Measurements from ENCODE around the gene CTSF.
A peak's percentile ranks its signal among the peaks of the same experiment; 100 is the strongest.
"Not testable (repeated sequence)": the region's sequence is repeated elsewhere in the genome, so short reads cannot be mapped to it uniquely, and the experiment has no call there.

CTSF gene

DNA sequence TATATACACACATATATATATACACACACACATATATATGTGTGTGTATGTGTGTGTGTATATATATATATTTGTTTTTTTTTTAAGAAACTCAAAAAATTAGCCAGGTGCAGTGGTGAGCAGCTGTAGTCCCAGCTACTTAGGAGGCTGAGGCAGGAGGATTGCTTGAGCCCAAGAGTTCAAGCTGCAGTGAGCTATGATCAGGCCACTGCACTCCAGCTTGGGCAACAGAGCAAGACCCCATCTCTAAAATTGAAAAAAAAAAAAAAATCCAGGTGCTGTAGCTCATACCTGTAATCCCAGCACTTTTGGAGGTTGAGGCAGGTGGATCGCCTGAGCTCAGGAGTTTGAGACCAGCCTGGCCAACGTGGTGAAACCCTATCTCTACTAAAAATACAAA, 20.9 kb upstream of the CTSF start:
- DNase-seq = not testable (repeated sequence)

DNA sequence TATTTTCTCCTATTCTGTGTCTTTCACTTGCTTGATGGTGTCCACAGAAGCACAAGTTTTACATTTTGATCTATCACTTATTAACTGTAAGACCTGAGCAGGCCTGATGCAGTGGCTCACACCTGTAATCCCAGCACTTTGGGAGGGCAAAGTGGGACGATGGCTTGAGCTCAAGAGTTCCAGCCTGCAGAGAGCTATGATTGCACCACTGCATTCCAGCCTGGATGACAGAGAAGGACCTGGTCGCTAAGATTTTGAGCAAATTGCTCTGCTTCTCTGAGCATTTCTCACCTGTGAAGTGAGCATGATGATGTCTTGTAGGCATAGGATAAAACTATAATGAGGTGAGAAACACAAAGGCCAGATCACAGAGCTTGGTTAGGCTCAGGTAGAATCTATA, 17.7 kb upstream of the CTSF start:
- no peak for DNase-seq

GRCh38 chr11:66585447-66585846, 17.0 kb upstream of the CTSF start:
- not testable (repeated sequence) for DNase-seq

- not testable (repeated sequence) for DNase-seq
These were observed 14.2 kb upstream of the CTSF start for GRCh38 chr11:66582565-66583147.

DNA sequence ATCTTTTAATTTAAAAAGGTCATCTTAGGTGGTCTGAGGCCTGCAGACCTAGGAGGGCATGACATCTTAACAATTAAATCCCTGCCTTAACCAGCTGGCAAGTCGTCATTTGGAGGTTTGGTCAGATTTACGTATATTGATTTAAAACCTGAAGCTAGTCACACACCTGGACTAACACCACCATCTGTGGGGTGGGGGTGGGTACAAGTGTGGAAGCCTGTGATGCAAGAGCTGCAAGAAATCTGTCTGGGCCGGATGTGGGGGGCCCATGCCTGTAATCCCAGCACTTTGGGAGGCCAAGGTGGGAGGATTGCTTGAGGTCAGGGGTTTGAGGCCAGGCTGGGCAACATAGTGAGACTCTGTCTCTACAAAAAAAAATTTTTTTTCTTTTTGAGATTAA, 12.9 kb upstream of the CTSF start:
- DNase-seq = no peak

GRCh38 chr11:66580803-66581202, 12.4 kb upstream of the CTSF start:
- DNase-seq = no peak

GRCh38 chr11:66579017-66579606, 10.7 kb upstream of the CTSF start:
- DNase-seq = peak; percentile 64

DNA sequence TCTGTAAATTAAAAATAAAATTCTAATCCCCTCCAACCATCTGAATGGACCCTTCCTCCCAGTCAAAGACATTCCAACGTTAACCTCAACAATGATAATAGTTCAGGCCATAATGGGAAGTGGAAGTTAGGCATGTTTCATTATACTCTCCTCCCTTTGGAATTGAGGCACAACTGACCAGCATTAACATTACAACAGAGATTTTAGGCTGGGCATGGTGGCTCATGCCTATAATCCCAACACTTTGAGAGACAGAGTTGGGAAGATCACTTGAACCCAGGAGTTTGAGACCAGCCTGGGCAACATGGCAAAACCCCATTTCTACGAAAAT, 2.4 kb upstream of the CTSF start:
- DNase-seq = no peak

DNA sequence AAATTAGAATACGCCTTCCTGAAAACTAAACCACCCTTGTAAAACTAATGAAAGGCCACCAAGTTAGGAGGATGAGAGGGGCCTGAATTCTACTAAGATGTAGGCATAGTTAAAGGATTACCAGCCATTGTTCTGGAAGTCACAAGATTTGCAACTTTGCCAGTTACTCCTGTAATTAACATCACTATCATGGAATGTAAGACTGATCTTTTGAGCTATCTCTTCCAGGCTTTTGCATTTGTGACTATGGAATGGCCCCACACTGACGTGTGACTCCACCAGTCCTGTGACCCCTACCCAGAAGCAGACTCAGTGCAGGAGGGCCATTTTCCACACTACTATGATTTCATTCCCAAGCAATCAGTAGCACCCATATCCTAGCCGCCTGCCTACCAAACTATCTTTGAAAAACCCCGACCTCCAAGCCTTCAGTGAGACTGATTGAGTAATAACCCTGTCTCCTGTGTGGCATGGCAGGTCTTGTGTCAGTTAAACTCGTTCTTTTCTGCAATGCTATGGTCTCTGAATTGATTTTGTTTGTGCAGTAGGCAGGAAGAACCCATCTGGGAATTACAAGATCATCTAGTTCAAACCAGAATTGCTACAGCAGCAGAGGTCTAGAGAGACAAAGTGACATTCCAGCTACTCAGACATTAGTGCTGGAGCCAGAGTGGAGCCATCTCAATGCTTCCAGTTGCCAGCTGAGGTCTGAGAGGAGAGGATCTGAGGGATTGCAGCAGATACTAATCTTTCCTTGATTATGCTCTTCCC, 1.9 kb upstream of the CTSF start:
- DNase-seq = no peak

DNA sequence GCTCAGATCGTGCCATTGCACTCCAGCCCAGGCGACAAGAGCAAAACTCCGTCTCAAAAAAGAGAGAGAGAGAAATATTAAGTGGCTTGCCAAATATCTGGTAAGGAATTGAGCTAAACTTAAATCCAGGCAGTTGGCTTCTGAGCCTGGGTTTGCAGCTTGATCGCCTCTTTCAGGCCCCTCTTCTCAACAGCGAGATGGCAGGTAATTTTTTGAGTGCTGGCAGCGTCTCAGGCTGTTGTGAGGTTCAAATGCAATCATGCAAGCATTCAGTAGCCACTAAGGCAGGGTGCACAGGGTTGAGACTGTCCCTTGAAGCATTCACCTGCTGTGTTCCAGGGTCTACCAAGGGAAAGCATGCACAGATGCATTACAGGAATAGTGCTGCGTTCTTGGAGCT, 670 bp upstream of the CTSF start:
- no peak for DNase-seq

GRCh38 chr11:66567787-66568123, 651 bp downstream of the CTSF start:
- DNase-seq = no peak

GRCh38 chr11:66566221-66566620, 2.2 kb downstream of the CTSF start:
- no peak for DNase-seq

- DNase-seq = no peak
These were observed 3.4 kb downstream of the CTSF start for GRCh38 chr11:66564984-66565383.

- DNase-seq = no peak
These were observed 3.9 kb downstream of the CTSF start for GRCh38 chr11:66564538-66564937.

DNA sequence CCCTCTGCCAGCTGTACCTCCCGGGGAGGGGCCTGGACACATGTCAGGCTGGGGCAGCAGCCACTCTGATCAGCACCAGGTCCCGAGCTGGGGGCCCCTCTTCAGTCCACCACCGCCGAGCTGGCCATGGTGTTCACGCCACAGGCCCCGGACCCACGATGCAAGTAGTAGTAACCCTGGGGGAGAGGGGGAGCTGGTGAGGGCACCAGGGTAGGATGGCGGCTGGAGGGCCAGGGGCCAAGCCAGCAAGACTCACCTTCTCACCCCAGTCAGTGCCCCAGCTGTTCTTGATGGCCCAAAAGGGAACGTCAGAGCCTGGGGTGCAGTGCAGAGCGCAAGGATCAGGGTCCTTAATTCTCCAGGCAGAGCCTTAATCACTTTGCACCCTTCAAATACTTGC, 4.6 kb downstream of the CTSF start:
- no peak for DNase-seq

DNA sequence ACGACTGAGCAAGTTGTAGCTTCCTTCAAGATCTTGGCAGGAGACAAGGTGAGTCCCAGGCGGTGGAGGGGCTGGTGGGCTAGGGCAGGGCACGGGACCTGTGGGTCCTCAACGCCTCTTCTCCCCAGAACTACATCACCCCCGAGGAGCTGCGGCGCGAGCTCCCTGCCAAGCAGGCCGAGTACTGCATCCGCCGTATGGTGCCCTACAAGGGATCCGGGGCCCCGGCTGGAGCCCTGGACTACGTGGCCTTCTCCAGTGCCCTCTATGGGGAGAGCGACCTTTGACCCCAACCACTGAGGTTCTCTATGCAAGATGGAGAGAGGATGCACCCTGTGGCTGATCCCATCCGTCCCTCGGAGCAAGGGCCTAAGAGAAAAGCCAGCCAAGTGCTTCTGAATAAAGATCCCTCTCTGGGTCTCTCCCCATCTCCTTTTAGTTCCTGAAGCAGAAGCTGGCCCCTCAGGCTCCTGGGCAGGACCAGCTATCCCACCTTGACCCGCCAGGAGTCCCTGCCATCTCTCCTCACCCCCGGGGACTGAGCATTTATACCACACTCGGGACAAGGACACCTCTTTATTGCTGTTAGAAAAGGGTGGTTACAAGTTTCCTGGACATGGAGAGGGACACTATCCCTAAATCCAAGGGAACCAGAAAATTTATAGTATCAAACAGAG, 5.4 kb downstream of the CTSF start:
- no peak for DNase-seq

DNA sequence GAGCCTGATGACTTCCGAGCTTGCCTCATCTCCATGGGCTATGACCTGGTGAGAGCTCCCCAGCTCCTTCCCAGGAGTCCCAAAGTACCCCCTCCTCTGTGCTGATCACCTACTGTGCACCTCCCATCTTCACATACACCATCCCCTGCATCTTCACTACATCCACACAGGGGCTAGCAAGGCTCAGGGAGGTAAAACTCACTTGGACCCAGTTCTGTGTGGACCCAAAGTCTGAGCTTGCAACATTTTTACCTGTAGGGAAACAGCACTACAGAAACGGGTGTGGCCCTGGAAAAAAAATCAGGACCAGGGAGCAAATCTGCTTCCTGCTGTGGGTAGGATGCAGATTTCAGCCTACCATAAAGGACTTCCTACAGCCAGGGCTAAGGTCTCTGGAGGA, 6.1 kb downstream of the CTSF start:
- DNase-seq = no peak

- no peak for DNase-seq
These were observed 6.5 kb downstream of the CTSF start for GRCh38 chr11:66561975-66562248.

GRCh38 chr11:66561178-66561974, 7.0 kb downstream of the CTSF start:
- no peak for DNase-seq

- DNase-seq = no peak
These were observed 8.3 kb downstream of the CTSF start for GRCh38 chr11:66559866-66560676.

- DNase-seq = peak; percentile 39
These were observed 9.1 kb downstream of the CTSF start for GRCh38 chr11:66559142-66559865.

- no peak for DNase-seq
These were observed 10.6 kb downstream of the CTSF start for GRCh38 chr11:66557733-66558326.

Measured in RPMI8226 (cell line).